PFSK-1 (cell line): ENCODE results near the gene ZNF14.

Source experiments
- FOXP2 ChIP-seq: optimal IDR thresholded peaks from 2 replicates; pipeline ENCODE3; 2011; ENCODE audit warnings: borderline replicate concordance, control low read depth, inconsistent platforms; ENCODE audit not compliant: insufficient read depth; ENCODE audit errors: extremely low read length, extremely low read depth
- POLR2AphosphoS5 ChIP-seq: IDR thresholded peaks from 2 replicates; pipeline ENCODE4 v1.6.1; 2012; ENCODE audit warnings: low read depth, mild to moderate bottlenecking, control low read depth, low read length, moderate library complexity
- SIN3A ChIP-seq: IDR thresholded peaks from 2 replicates; pipeline ENCODE4 v1.6.1; 2012; ENCODE audit warnings: mild to moderate bottlenecking, low read length, moderate library complexity, borderline replicate concordance; ENCODE audit not compliant: insufficient read depth
- TAF1 ChIP-seq: IDR thresholded peaks from 2 replicates; pipeline ENCODE4 v1.6.1; 2012; ENCODE audit warnings: low read length, control low read depth, borderline replicate concordance; ENCODE audit not compliant: insufficient read depth
- TF ChIP-seq, protein P1 (sequence below), 2 experiments: IDR thresholded peaks; 2 replicates each; pipeline versions ENCODE4 v1.6.1 to v1.8.0; 2011 to 2012; ENCODE audit warnings: low read depth in 2 of 2, low read length in 2 of 2, control low read depth in 1 of 2, inconsistent platforms in 1 of 2, mild to moderate bottlenecking in 1 of 2, moderate library complexity in 1 of 2; ENCODE audit not compliant: insufficient read depth in 1 of 2

The ZNF14 gene

DNA sequence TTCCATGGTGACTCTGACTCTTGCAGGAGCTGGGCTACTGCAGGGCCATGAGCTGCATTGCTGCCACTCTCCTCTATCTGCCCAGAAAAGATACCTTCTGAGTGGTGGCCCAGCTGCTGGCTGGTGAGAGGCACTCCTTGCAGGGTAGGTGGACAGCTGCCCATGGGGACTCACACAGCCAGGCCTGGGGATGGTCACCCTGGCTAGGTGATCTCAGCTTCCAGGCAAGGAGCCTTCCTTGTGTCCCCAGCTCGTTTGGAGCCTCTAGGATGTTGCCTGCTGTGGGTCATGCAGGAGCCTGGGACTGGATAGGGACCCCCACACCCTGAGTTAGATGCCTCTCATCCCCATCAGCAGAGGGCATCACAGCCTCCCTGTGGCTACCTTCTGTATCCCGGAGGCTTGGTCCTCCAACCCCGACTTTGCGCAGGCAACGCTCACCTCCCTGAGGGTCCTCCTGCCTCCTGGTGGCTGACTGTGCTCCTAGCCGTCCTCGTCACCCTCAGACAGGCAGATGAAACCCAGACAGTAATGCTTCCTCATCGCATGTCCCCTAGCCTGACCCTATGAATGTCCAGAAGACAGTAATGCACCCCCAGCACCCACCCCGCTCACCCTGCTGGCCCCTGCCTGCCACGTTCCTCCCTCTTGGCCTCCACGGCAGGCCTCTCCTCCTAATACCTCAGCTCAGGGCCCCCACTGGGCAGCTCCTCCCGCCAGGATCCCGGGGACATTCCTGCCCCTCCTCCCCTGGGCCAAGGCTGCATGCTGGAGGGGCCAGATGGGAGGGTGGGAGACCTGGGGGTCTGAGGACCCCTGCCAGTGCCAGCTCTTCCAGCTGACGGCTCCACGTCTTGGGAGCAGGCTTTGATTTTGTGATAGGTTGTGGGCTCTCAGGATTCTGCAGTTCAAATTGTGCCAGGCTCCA, 13.6 kb upstream of the ZNF14 start:
- no peak for TF ChIP-seq TAF1
- no peak for TF ChIP-seq SIN3A
- no peak for TF ChIP-seq POLR2AphosphoS5
- TF ChIP-seq, protein P1, sequence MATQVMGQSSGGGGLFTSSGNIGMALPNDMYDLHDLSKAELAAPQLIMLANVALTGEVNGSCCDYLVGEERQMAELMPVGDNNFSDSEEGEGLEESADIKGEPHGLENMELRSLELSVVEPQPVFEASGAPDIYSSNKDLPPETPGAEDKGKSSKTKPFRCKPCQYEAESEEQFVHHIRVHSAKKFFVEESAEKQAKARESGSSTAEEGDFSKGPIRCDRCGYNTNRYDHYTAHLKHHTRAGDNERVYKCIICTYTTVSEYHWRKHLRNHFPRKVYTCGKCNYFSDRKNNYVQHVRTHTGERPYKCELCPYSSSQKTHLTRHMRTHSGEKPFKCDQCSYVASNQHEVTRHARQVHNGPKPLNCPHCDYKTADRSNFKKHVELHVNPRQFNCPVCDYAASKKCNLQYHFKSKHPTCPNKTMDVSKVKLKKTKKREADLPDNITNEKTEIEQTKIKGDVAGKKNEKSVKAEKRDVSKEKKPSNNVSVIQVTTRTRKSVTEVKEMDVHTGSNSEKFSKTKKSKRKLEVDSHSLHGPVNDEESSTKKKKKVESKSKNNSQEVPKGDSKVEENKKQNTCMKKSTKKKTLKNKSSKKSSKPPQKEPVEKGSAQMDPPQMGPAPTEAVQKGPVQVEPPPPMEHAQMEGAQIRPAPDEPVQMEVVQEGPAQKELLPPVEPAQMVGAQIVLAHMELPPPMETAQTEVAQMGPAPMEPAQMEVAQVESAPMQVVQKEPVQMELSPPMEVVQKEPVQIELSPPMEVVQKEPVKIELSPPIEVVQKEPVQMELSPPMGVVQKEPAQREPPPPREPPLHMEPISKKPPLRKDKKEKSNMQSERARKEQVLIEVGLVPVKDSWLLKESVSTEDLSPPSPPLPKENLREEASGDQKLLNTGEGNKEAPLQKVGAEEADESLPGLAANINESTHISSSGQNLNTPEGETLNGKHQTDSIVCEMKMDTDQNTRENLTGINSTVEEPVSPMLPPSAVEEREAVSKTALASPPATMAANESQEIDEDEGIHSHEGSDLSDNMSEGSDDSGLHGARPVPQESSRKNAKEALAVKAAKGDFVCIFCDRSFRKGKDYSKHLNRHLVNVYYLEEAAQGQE (IDR thresholded peaks at IDR 0.05; ENCODE audit: insufficient read depth in 1 of 2, low read depth in 2 of 2, low read length in 2 of 2), result no peak
- no peak for TF ChIP-seq FOXP2

DNA sequence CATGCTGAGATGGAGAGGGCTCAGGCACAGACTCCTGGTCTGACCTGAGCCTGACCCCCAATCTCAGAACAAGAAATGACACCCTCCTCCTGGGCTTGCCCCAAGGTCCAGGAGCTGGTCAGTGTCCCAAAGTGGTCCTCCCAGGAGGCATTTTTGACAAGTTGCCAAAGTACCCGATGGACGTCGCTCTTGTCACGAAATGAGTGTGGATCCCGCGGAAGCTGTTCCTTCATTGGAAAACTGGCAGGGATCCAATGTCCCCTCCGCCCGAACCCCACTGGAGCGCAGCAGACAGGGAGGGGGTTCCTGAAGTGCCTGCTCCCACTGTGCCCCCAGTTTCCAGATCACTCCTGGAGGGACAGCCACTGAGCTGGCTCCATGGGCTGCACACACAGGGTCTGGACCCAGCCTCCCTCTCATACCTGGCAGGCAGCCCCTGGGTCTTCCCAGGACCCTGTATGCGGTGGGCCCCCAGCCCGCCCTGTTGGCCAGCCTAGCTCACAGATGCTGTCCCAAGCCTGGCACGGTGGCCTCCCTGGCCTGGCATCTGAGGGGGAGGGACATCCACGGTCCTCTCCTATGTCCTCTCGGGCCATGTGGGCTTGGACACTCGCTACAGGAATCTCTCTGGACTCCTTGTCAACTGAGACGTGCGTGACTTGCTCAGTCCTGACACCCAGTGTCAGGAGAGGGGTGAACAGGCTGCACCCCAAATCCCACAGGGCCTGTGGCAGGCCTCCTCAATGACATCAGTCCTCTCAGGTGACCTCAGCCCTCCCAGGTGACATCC, 12.8 kb upstream of the ZNF14 start:
- no peak for TF ChIP-seq SIN3A
- no peak for TF ChIP-seq TAF1
- TF ChIP-seq POLR2AphosphoS5, result no peak
- no peak for TF ChIP-seq FOXP2
- TF ChIP-seq, protein P1 (IDR thresholded peaks at IDR 0.05; ENCODE audit: insufficient read depth in 1 of 2, low read depth in 2 of 2, low read length in 2 of 2), result no peak

DNA sequence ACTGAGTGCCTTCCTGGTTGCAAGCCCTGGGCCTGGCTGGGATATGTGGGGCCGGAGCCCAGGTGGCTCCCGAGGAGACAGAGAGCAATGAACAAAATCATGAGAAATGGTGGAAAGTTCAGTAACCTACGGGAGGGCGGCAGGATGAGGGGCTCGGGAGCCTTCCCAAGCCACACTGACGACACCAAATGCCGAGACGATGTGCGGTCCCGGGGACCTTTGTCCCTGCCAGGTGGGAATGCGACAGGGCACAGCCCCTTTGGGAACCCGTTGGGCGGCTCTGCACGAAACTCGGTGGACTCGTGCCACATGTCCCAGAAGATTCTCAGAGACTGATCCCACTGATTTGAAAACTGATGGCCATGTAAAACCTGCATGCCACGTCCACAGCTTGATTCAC, 11.7 kb upstream of the ZNF14 start:
- TF ChIP-seq, protein P1 (IDR thresholded peaks at IDR 0.05; ENCODE audit: insufficient read depth in 1 of 2, low read depth in 2 of 2, low read length in 2 of 2), result no peak
- TF ChIP-seq FOXP2 (no peak), POLR2AphosphoS5 (no peak), SIN3A (no peak), TAF1 (no peak)

DNA sequence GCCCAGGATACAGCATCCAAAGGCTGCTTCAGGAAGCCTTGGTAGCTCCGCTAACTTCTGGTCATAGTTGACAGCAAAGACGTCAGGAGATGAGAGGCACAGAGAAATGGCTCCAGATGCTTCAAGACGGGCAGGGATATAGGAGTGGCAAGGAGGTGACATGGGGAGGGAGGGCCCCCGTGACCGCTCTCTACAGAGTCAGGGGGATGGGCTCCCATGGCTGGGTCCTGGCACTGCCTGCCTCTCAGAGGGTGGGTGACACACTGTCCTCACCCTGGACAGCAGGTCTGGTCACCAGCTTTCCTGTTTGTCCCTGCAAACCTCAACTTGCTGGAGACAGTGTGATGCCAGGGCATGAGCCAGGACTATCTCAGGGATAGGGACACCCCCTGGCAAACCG, 10.3 kb upstream of the ZNF14 start:
- no peak for TF ChIP-seq SIN3A
- TF ChIP-seq FOXP2, result no peak
- TF ChIP-seq TAF1, result no peak
- no peak for TF ChIP-seq POLR2AphosphoS5
- TF ChIP-seq, protein P1 (IDR thresholded peaks at IDR 0.05; ENCODE audit: insufficient read depth in 1 of 2, low read depth in 2 of 2, low read length in 2 of 2), result no peak
